SK-N-SH treated with all-trans-retinoic acid at 6 μM for 48 hours (cell line): Measurements from ENCODE around the gene DPY19L2.
"Not testable (repeated sequence)": the region's sequence is repeated elsewhere in the genome, so short reads cannot be mapped to it uniquely, and the experiment has no call there.

Experiments
- CSDC2 ChIP-seq: fragments of 250-450 bp; sonication (Bioruptor Pico); IDR thresholded peaks from 2 replicates; pipeline ENCODE4 v1.5.0; 2020; ENCODE audit warnings: mild to moderate bottlenecking, moderate library complexity
- ESRRG ChIP-seq: fragments of 250-450 bp; sonication (Bioruptor Pico); IDR thresholded peaks from 2 replicates; pipeline ENCODE4 v1.6.1; 2021; ENCODE audit warnings: mild to moderate bottlenecking
- GLIS3 ChIP-seq: fragments of 250-450 bp; sonication (Bioruptor Pico); IDR thresholded peaks from 2 replicates; pipeline ENCODE4 v1.5.0; 2020; ENCODE audit warnings: mild to moderate bottlenecking, moderate library complexity
- PATZ1 ChIP-seq: fragments of 250-450 bp; sonication (Bioruptor Pico); IDR thresholded peaks from 2 replicates; pipeline ENCODE4 v1.8.0; 2020; ENCODE audit warnings: mild to moderate bottlenecking, moderate library complexity, borderline replicate concordance
- TOX ChIP-seq: fragments of 250-450 bp; sonication (Bioruptor Pico); IDR thresholded peaks from 2 replicates; pipeline ENCODE4 v1.8.0; 2021; ENCODE audit warnings: mild to moderate bottlenecking, moderate library complexity, borderline replicate concordance
- ZC3H10 ChIP-seq: fragments of 250-450 bp; sonication (Bioruptor Pico); IDR thresholded peaks from 2 replicates; pipeline ENCODE4 v1.5.1; 2021; ENCODE audit warnings: mild to moderate bottlenecking, moderate library complexity
- ZNF8 ChIP-seq: fragments of 450-650 bp; formaldehyde crosslinking; IDR thresholded peaks from 2 replicates; pipeline ENCODE4 v1.5.0; 2020; ENCODE audit warnings: mild to moderate bottlenecking, moderate library complexity

GRCh38 chr12:63699011-63699410 lies 30.7 kb upstream of the DPY19L2 start:
- not testable (repeated sequence) for TF ChIP-seq GLIS3; ESRRG (CRISPR knock-in tag); PATZ1 (CRISPR knock-in tag); ZC3H10 (CRISPR knock-in tag); CSDC2 (CRISPR knock-in tag); TOX (CRISPR knock-in tag); ZNF8 (CRISPR knock-in tag)
